Measurements from ENCODE around the gene THAP7. TPM values are rescaled to one million over a fixed set of nuclear protein-coding genes. Genes with fewer than 3 reads are reported as not detected.

The THAP7 gene
- total and polyA plus RNA-seq, 8 donors: 9.0 to 54.9 (median 13.8) TPM

DNA sequence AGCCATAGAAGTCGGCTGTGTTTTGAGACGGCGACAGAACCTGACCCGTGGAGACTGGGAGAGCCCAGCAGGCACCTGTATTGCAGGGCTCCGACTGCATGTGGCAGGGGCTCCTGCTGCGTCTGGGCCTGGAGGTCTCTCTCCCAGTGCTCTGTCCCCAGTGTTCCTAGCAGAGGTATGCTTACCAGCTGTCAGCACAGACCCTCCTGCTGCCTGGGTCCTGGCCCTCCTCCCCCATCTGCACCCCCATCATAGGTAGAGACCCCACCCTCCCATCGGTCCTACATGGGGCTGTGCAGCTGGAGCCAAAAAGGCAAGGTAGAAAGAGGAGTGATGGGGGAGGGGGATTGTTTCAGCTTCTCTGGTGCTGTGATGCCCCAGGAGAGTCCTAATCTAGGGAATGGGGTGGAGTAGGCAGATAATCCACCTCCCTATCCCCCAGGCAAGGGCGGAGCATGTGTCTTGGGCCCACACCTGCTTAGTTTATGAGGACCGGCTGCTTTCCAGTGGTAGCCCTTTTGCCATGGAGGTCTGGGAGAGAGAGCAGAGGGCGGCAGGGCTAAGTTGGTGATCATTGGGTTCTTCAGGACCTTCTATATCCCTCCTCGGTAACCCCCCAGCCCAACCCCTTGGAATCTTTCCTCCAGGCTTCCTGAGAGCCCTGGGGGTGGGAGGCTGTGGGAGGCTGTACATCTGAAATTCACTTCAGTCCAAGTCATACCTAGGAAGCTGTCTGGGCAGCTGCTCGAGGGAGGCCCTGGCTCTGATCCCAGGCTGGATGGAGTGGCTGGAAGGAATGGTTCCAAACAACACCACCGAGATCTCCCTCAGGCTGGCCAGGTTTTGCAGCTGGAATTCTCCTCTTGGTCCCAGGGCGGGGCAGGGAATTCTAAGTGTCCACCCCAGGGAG, 25.1 kb upstream of the THAP7 start:
- intact Hi-C loops (cut with DNase I): loop anchor here in 1 of 3 donors (10.0 kb wide), 1 partner anchor 48 kb away; no protein-coding TSS in a partner anchor

DNA sequence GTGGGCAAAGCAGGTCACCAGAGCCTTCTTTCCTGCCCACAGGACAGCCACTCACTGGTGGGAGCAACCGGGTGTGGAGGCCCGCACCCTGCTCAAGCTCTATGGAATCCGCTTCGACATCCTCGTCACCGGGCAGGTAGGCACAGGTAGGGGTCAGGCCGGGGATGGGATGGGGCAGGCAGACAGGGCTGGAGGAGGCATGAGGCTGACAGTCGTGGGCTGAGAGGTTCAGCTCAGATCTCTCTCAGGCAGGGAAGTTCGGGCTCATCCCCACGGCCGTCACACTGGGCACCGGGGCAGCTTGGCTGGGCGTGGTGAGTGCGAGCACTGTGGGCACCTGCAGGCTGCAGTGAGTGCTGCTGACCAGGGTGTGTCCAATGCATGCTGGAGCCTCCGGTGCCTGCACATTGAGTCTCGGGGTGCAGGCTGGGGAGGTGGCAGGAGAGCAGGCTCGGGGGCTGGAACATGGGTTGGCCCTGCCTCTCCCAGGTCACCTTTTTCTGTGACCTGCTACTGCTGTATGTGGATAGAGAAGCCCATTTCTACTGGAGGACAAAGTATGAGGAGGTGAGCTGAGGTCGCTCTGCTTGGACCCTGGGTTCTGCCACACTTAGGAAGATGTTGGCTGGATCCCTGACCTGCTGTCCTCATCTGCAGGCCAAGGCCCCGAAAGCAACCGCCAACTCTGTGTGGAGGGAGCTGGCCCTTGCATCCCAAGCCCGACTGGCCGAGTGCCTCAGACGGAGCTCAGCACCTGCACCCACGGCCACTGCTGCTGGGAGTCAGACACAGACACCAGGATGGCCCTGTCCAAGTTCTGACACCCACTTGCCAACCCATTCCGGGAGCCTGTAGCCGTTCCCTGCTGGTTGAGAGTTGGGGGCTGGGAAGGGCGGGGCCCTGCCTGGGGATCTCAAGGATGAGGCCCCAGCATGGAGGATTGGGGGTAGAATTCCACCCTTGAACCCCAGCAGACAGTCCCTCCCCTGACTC, 24.1 kb upstream of the THAP7 start:
- WGBS, 2 donors: 79 to 84% methylated on average over 27 of the region's 27 CpGs
- H3K4me3 ChIP-seq: no peak overlapping the region
- TF ChIP-seq, protein P1, sequence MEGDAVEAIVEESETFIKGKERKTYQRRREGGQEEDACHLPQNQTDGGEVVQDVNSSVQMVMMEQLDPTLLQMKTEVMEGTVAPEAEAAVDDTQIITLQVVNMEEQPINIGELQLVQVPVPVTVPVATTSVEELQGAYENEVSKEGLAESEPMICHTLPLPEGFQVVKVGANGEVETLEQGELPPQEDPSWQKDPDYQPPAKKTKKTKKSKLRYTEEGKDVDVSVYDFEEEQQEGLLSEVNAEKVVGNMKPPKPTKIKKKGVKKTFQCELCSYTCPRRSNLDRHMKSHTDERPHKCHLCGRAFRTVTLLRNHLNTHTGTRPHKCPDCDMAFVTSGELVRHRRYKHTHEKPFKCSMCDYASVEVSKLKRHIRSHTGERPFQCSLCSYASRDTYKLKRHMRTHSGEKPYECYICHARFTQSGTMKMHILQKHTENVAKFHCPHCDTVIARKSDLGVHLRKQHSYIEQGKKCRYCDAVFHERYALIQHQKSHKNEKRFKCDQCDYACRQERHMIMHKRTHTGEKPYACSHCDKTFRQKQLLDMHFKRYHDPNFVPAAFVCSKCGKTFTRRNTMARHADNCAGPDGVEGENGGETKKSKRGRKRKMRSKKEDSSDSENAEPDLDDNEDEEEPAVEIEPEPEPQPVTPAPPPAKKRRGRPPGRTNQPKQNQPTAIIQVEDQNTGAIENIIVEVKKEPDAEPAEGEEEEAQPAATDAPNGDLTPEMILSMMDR (IDR thresholded peaks at IDR 0.05): no peak
- DNase-seq (no peak), FAIRE-seq (no peak), ATAC-seq (no peak)
- H3K36me3 ChIP-seq: no peaks in the 10 kb centered on the region
- H3K9me3 ChIP-seq: no peaks in the 10 kb centered on the region
- H3K27me3 ChIP-seq: no peaks in the 10 kb centered on the region
- no peaks in the 10 kb centered on the region for H3K4me1 ChIP-seq
- intact Hi-C loops (cut with DNase I): loop anchor here in 1 of 3 donors (10.0 kb wide), 1 partner anchor 49 kb away; no protein-coding TSS in a partner anchor
- H3K27ac ChIP-seq: no peak overlapping the region

More for the DNA sequence above, 25.1 kb upstream of the THAP7 start:
- DNase-seq (no peak), FAIRE-seq (no peak), ATAC-seq (no peak)
- TF ChIP-seq, protein P1 (IDR thresholded peaks at IDR 0.05): no peak
- no peaks in the 10 kb centered on the region for H3K9me3 ChIP-seq
- H3K4me1 ChIP-seq: no peaks in the 10 kb centered on the region
- H3K27me3 ChIP-seq: no peaks in the 10 kb centered on the region
- H3K4me3 ChIP-seq: no peak overlapping the region
- no peak overlapping the region for H3K27ac ChIP-seq
- WGBS, 2 donors: 67 to 70% methylated on average over 14 of the region's 14 CpGs
- no peaks in the 10 kb centered on the region for H3K36me3 ChIP-seq

DNA sequence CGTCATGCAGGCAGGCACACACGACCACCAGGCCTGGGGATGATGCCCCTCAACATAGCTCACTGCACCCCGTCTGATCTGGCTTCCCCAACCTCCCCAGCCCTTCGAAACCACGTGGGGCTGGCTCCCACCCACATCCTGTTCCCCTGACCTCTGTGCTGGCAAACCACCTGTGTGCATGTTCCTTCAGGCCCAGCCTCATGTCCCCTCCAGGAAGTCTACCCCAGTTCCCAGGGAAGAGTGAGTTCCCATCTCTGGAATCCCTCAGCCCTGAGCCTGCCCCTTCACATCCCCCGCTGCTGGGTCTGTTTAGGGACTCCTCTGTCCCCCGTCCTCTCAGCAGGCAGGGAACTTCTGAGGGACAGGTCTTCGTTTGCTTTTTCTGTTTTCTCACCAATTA, 23.3 kb upstream of the THAP7 start:
- DNase-seq (no peak), FAIRE-seq (no peak), ATAC-seq (peak in 1 of 4 donors; percentile 17)
- Histone ChIP-seq H3K36me3 (no peaks in the 10 kb centered on the region), H3K4me3 (no peak overlapping the region), H3K9me3 (no peaks in the 10 kb centered on the region), H3K27ac (no peak overlapping the region), H3K4me1 (no peaks in the 10 kb centered on the region), H3K27me3 (no peaks in the 10 kb centered on the region)
- TF ChIP-seq, protein P1 (IDR thresholded peaks at IDR 0.05): no peak
- intact Hi-C loops (cut with DNase I): loop anchor here in 1 of 3 donors (10.0 kb wide), 1 partner anchor 50 kb away; no protein-coding TSS in a partner anchor
- WGBS, 2 donors: 57 to 69% methylated on average over 8 of the region's 8 CpGs

DNA sequence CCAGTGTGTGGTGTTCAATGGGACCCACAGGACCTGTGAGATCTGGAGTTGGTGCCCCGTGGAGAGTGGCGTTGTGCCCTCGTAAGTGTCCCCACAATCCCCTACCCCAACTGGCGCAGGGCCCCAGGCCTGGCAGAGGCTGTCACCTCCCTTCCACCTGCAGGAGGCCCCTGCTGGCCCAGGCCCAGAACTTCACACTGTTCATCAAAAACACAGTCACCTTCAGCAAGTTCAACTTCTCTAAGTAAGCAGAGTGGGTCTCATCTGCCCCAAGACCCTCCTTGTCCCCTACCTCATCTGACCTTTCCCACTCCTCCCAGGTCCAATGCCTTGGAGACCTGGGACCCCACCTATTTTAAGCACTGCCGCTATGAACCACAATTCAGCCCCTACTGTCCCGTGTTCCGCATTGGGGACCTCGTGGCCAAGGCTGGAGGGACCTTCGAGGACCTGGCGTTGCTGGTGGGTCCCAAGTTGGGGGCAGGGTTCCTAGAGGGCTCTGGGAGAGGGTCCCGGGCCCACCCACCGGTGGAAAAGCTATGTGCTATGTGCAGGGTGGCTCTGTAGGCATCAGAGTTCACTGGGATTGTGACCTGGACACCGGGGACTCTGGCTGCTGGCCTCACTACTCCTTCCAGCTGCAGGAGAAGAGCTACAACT, 21.2 kb upstream of the THAP7 start:
- ATAC-seq (no peak), FAIRE-seq (no peak), DNase-seq (peak in 1 of 6 donors; percentile 44)
- Histone ChIP-seq H3K9me3 (no peaks in the 10 kb centered on the region), H3K4me3 (no peak overlapping the region), H3K27me3 (no peaks in the 10 kb centered on the region), H3K36me3 (no peaks in the 10 kb centered on the region), H3K4me1 (no peaks in the 10 kb centered on the region), H3K27ac (no peak overlapping the region)
- intact Hi-C loops (cut with DNase I): loop anchor here in 1 of 3 donors (10.0 kb wide), 1 partner anchor 52 kb away; no protein-coding TSS in a partner anchor
- WGBS, 2 donors: 67 to 75% methylated on average over 13 of the region's 13 CpGs
- TF ChIP-seq, protein P1 (IDR thresholded peaks at IDR 0.05): no peak

All from pancreas (tissue), 10 donors.